ENCODE results near the gene CUEDC2.

CUEDC2 gene

DNA sequence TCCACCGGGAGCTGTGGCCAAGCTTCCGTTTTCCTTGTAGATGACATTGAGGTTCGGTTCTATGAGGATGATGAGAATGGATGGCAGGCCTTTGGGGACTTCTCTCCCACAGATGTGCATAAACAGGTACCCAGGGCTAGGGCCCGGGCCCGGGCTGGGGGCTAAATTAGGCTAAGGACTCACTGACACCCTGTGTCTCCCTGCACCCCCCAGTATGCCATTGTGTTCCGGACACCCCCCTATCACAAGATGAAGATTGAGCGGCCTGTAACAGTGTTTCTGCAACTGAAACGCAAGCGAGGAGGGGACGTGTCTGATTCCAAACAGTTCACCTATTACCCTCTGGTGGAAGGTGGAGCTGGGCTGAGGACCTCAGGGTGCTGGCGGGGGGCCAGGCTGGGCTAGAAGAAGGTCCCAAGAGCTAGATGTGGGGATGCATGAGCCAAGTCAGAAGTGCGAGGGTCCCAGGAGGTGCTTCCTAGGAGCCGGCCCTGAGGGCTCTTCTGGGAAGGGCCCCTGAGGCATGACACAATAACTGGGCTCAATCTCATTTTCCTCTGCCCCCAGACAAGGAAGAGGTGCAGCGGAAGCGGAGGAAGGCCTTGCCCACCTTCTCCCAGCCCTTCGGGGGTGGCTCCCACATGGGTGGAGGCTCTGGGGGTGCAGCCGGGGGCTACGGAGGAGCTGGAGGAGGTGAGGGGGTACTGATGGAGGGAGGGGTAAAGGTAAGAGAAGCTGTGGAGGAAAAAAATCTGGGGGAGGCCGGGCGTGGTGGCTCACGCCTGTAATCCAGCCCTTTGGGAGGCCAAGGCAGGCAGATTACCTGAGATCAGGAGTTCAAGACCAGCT is 34.0 kb downstream of the CUEDC2 start:
- DNase-seq (ENCODE audit: low read depth in 1 of 2, low spot score in 1 of 2) = no peak

GRCh38 chr10:102397222-102398171 is 34.9 kb downstream of the CUEDC2 start:
- no peak for DNase-seq (ENCODE audit: low read depth in 1 of 2, low spot score in 1 of 2)

DNA sequence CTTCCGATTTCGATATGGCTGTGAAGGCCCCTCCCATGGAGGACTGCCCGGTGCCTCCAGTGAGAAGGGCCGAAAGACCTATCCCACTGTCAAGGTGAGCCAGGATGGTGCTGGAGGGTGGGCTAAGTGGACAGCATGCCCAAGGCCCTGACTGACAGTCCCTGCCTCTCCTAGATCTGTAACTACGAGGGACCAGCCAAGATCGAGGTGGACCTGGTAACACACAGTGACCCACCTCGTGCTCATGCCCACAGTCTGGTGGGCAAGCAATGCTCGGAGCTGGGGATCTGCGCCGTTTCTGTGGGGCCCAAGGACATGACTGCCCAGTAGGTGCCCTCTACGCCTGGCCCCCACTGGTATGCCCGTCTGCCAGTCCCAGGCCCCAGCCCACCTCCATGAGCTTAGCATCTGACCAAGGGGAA is 35.6 kb downstream of the CUEDC2 start:
- DNase-seq (ENCODE audit: low read depth in 1 of 2, low spot score in 1 of 2) = no peak

- no peak for DNase-seq (ENCODE audit: low read depth in 1 of 2, low spot score in 1 of 2)
Observed at GRCh38 chr10:102396317-102396650, 36.1 kb downstream of the CUEDC2 start.

GRCh38 chr10:102395400-102396316 is 36.7 kb downstream of the CUEDC2 start, which contains the start of gene NFKB2:
TSS of gene NFKB2 (plus strand) at chr10:102395705. CDS start at chr10:102395960, 255 bp downstream.
- peak; percentile 80 to 88 for DNase-seq (ENCODE audit: low read depth in 1 of 2, low spot score in 1 of 2)

- peak in 1 of 2 donors; percentile 63 for DNase-seq (ENCODE audit: low read depth in 1 of 2, low spot score in 1 of 2)
Observed at GRCh38 chr10:102394801-102395399, 37.5 kb downstream of the CUEDC2 start.

DNA sequence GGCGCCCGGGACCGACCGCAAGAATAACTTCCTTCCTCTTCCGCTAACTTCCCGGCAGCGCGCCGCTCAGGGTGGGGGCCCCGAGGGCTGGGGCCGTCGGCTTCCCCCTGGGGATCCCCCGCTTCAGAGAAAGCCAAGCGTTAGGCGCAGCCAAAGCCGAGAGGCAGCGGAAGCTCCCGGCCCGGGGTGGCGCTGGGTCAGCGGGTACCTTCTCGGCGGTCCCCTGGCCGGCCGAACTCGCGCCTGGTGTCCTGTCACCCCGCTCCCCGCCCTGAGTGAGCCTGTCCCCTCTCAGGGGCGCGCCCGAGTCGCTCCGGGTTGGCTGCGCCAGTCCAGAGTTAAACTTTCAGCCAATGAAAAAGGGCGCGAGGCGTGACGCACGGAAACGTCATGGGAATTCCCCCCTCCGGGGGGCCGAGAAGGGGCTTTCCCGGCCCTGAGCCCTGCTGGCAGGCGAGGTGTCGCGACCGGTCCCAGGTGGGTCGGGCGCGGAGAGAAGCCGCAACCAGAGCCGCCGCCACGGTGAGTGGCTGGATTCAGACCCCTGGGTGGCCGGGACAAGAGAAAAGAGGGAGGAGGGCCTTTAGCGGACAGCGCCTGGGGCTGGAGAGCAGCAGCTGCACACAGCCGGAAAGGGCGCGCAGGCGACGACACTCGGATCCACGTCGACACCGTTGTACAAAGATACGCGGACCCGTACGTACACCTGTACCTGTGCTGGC is 38.1 kb downstream of the CUEDC2 start:
- peak; percentile 96 to 99 for DNase-seq (ENCODE audit: low read depth in 1 of 2, low spot score in 1 of 2)

DNA sequence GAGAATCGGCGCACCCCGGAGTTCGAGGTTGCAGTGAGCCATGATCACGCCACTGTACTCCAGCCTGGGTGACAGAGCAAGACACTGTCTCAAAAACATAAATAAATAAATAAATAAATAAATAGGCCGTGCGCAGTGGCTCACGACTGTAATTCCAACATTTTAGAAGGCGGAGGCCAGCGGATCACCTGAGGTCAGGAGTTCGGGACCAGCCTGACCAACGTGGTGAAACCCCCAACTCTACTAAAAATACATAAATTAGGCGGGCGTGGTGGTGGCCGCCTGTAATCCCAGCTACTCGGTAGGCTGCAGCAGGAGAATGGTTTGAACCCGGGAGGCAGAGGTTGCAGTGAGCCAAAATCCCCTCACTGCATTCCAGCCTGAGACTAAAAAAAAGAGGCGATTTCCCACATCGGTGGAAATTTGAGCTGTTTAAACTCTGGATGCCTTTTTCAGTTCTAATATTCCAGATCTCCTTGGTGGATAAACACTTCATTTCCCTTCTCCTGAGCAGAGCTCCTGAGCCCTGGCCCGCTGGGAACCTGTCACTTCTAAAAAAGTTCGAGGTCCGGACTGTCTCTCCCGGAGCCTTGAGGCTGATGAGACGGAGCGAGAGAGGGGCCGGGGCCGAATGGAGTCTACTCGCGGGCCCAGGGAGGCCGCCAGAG is 38.8 kb downstream of the CUEDC2 start:
- DNase-seq (ENCODE audit: low read depth in 1 of 2, low spot score in 1 of 2) = no peak

DNA sequence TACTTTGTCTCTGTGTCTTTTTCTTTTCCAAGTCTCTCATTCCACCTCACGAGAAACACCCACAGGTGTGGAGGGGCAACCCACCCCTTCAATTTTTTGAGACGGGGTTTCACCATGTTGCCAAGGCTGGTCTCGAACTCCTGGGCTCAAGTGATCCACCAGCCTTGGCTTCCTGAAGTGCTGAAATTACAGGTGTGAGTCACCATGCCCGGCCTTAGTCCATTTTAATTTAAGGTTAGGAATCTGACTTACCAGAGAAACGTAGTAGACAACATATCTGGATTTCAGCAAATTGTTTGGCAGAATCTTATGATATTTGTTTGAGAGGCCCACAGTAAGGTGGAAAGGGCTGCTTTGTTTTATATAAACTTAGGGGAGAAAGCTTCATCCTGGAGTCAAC is 40.1 kb downstream of the CUEDC2 start:
- DNase-seq (ENCODE audit: low read depth in 1 of 2, low spot score in 1 of 2) = no peak

- DNase-seq (ENCODE audit: low read depth in 1 of 2, low spot score in 1 of 2) = no peak
Observed at GRCh38 chr10:102389894-102390293, 42.5 kb downstream of the CUEDC2 start.

DNA sequence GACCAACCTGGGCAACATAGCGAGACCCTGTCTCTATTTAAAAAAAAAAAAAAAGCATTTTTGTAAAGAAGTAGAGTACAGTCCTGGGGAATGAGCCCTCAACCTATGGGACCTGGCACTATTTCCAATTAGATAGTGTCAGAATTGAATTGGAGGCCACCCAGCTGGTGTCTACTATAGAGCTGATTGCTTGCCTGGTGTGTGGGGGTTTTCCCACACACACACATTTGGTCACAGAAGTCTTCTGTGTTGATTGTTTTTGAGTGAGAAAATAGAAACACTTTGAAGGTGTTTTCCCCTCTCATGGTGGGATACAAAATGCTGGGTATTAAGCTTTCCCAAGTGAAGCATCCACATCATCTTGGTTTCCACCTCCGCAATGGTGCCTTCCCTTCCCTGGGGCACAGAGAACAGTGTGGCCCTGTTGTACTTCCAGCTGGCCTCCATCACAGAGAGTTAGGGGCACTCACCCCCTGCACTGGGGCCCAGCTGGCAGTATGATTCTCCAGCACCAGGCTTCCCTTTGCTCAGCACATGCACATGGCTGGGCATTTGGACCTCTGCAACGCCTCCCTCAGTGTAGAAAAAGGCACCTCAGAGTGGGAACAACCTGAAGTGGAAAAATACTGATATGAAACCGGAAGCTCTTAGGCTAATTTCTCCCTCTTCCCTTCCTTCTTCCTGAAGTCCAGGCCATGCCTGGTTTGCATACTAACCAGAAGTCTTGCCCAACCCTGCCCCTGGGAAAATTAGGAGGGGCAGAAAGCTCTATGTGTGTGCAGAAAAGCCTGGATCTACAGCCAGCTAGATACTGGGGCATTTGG is 47.6 kb downstream of the CUEDC2 start:
- DNase-seq (ENCODE audit: low read depth in 1 of 2, low spot score in 1 of 2) = no peak

DNA sequence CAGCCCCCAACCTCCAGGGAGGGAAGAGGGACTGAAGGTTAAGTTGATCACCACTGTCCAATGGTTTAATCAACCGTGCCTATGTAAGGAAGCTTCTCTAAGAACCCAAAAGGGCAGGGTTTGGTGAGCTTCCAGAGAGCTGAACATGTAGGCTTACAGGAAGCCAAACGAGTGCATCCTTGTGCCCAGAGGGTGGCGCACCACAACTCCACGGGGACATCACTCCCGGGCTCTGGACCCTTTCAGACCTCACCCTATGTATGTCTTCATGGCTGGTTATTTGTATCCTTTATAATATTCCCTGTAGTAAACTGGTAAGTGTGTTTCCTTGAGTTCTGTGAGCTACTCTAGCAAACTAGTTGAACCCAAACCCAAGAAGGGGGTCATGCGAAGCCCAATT is 48.3 kb downstream of the CUEDC2 start:
- no peak for DNase-seq (ENCODE audit: low read depth in 1 of 2, low spot score in 1 of 2)

DNA sequence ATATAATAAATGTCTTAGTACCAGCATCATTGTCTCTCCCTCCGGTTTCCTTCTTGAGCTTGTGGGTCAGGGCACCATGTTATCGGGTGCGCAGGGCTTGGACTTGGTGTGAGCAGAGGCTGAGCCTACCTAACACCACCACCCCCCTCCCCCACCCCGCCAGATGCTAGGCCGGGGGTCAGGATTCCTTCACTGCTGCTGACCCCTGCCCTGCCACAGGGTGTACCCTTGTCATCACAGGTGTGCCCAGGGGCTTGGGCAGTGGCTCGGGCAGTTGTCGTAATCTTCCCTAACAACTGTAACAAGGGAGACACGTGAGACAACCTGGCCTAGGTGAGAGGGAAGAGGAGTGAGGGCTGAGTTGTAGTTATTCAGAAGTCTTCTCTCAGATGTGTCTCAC is 49.5 kb downstream of the CUEDC2 start:
- DNase-seq (ENCODE audit: low read depth in 1 of 2, low spot score in 1 of 2) = no peak

DNA sequence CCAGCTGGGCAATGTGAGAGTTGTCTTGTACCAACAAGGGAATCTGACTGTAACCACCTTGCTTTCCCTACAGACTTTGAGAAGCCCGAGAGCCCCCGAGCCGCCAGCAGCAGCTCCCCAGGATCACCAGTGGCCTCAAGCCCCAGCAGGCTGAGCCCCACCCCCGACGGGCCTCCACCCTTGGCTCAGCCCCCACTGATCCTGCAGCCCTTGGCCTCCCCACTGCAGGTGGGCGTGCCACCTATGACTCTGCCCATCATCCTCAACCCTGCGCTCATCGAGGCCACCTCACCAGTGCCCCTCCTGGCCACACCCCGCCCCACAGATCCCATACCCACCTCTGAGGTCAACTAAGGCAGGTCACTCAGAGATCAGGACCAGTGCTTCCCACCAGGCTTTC is 50.4 kb downstream of the CUEDC2 start:
- no peak for DNase-seq (ENCODE audit: low read depth in 1 of 2, low spot score in 1 of 2)

DNA sequence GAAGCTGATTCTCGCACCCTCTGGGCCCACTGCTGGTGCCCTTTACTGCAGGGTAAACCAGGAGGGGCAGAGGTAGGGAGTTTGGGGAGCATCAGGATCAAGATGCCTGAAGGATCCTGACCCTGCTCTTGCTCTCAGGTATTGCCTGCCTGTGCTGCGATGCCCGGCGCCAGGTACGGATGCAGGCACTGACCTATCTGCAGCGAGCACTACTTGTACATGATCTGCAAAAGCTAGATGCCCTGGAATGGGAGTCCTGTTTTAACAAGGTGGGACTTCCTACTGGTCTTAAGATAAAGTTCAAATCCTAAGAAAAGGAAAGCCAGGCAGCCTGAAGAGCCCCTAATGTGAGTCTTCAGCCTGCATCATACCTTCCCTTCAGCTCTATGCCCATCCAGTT is 53.0 kb downstream of the CUEDC2 start:
- no peak for DNase-seq (ENCODE audit: low read depth in 1 of 2, low spot score in 1 of 2)

DNA sequence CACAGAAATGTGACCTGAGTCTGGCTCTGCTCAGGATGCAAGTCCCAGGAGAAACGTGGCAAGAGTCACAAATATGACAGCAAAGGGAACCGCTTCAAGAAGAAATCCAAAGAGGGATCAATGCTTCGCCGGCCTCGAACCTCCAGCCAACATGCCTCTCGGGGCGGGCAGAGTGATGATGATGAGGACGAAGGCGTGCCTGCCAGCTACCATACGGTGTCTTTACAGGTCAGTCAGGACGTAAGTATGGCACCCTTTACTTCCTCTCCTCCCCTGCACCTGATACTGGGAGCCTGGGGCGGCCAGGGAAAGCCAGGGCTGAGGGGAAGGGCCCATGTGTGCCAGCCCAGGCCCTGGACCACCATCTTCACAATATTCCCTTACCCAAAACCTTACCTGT is 55.5 kb downstream of the CUEDC2 start:
- no peak for DNase-seq (ENCODE audit: low read depth in 1 of 2, low spot score in 1 of 2)

DNA sequence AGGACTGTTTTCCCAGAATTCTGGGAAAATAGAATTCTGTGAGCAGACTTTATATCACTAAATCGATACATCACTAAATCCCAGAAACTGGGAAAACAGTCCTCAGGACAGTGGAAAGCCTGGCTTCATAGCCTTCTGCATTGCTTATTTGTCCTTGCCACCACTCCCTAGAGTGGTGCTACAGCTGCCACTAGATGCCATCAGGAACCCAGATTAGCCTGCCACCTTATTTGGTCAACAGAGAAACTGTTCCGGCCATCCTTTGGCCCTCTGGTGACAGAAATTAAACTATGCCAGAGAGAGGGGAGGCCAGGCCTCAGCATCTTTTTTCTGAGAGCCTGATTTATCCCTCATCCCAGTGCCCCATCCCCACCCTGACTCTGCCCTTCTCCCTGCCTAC is 56.5 kb downstream of the CUEDC2 start:
- DNase-seq (ENCODE audit: low read depth in 1 of 2, low spot score in 1 of 2) = no peak

DNA sequence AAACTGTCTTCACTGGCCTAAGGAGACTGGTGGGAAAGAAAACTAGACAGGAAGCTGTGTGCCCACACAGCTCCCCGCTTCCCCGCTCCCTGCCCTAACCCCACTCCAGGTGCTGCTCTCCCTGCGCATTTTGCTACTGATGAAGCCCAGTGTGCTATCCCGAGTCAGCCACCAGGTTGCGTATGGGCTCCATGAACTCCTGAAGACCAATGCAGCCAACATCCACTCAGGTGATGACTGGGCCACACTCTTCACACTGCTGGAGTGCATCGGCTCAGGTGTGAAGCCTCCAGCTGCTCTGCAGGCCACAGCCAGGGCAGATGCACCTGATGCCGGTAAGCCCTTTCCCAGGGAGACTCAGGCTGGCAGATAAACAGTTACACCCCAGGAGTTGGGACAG is 57.1 kb downstream of the CUEDC2 start:
- no peak for DNase-seq (ENCODE audit: low read depth in 1 of 2, low spot score in 1 of 2)
